Inflammatory macrophage treated with lipopolysaccharide for 1 hour (primary cell): ENCODE data around the gene NOC4L.
"Not testable (repeated sequence)": the region's sequence is repeated elsewhere in the genome, so short reads cannot be mapped to it uniquely, and the experiment has no call there.

Source experiments
- DNase-seq, 2 donors: peaks; one replicate each; pipeline ENCODE4 v3.0.0-alpha.2; 2020 to 2022

NOC4L gene

DNA sequence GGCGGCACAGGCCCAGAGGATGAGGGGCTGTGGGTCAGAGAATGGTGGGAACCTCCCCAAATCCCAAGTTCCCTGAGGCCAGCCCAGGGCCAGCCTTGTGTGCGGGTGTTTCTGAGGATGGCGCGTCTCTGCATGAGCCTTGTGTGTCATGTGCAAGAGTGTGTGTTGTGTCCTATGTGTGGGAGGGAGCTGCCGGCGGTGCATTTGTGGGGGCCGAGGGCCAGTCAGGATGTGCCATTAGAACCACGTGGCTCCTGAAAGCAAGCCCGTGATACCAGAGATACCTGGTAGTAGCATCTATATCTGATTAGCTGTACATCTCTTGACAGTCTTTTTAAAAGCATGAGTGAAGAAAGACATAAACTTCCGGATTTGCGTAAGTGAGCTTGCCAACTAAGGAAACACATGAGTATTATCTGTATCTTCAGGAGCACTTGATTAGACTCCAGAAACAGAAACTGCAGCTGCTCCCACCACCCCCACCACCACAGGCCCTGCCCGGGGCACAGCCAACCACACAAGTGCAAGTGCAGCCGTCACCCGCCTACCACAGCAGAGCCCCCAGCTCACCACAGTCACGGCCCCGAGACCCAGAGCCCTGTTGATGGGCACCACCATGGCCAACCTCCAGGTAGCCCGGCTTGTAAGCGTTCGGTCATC, 19.4 kb upstream of the NOC4L start:
- DNase-seq = peak; percentile 56 to 73

DNA sequence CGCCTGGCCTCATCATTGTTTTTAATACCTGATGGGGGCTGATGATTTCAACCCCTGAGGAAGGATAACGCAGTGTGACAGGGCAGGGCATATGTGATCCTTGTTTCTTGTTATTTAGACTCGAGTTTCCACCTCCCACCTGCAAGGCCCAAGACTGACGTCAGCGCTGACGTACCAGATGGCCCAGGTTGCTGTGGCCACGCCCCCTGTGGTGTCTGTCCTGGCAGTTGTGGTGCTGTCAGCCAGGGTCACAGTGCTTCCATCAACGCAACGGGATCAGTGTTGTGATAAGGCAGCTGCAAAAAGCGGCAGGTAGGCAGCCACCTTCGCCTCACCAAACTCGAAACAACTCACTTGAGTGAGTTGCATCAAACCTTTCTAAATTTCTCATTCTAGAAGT, 18.5 kb upstream of the NOC4L start:
- DNase-seq = no peak

DNA sequence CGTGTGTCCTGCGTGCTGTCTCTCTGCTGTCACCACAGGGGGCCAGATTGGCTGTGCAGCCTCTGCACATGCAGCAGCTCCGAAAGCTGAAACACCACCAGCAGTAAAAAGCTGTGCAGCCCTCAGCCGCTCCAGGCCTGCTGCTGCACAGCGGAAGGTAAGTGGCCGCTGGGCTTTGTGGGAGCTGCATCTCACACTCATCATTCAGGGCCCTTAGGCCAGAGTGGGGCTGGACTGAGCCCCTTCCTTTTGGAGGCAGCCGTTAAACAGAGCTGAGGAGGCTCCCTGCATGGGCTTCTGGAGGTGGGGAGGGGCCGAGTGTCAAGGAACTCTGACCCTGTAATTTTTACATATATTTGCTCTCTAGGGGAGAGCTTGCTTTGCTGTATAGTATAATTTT, 17.2 kb upstream of the NOC4L start:
- no peak for DNase-seq

DNA sequence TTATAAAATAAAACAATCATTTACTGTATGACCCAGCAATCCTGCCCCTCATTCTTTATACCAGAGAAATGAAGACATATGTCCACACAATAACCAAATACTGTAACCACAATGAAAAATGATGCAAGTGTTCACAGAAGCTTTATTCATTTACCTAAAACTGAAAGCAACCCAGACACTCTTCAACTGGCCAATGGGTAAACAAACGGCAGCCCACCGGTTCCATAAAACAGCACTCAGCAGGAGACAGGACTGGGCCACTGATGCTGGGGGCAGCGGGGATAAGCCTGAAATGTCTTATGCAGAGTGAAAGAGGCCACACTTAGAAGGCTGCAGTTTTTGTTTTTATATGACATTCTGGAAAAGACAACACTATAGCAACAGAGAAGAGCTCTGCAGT, 15.2 kb upstream of the NOC4L start:
- DNase-seq = no peak

DNA sequence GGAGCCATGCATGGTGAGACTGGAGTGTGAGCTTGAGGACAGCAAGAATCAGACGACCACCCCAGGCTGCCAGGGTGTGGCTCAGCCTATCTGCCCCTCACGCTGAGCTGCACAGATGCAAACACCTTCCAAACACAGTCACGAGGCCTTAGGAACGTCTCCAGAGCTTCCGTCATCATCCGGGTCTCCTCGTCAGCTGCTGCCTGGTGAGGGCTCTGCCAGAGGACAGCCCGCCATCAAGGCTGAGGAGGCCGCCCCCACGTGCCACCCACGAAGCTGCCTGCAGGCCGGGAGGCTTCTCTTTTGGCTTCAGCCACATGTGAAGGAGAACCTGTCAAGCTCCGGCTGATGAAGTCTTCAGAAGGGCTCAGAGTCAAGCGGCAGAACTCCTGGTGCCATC, 13.6 kb upstream of the NOC4L start:
- DNase-seq = no peak

DNA sequence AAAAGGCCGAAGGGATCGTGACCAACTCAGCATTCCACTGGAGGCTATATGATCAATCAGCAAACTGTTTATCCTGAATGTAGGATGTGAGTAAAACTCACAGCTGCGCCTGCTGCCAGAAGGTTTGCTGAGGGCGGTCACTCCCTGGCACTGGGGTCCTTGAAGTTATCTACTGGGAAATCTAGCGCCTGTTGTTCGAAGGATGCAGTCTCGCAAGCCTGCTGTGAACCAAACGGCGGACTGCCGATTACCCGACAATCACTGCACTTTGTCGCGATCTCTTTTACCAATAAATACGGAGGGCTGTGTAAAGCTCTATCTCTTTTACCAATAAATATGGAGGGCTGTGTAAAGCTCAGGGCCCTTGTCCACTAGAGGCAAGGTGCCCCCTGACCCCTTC, 13.0 kb upstream of the NOC4L start:
- DNase-seq = no peak

DNA sequence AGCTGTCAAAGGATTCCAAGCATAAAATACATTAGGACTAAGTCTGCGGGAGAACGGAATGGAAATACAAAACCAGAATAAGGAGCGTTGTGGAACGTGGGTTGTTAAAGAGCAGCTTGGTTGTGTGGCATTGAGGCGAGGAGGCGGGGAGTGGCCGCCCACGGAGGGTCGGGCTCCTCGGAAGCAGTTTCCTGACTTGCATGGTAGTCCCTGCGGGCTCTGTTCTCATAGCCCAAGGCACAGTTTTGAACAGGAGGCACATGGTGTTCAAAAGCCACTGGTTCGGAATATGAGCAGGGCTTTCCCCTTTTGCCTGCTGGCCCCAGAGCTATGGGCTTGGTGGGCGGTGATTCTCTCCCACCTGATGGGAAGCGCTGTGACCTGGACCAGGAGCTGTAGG, 12.3 kb upstream of the NOC4L start:
- no peak for DNase-seq

DNA sequence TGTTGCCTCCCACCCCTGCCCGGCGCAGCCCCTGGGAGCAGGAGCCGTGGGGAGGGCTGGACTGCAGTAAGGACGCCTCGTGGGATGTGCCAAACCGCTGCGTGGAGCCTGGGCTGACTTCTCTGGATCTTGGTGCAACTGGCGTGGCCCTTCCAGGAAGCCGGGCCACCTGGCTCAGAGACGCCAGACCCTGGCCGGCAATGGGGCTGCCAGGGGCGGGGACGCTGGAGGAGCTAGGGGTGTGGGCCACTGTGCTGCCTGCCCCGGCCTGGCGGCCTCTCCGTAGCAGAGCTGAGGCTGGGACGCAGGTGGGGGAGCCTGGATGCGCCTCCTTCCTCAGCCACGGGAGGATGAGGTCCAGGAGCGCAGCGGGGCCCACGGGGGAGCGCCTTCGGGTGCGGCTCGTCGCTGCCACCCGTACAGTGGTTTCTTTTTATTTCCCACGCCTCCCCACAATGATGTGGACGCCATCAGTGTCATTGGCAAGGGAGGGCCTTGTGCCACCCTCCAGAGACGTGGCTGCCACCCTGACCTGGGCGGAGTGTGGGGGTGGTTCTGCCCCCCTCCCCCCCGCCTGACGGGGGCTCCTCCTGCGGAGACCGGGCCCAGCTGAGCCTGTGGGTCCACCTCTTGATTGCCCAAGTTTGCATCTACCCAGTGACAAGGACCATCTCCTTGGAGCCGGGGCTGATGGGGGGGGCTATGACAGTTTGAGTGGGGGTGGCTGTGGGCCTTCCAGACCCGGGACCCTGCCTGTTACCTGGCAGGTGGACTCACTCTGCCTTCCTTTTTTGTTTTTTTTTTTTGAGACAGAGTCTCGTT, 11.4 kb upstream of the NOC4L start:
- DNase-seq = no peak

DNA sequence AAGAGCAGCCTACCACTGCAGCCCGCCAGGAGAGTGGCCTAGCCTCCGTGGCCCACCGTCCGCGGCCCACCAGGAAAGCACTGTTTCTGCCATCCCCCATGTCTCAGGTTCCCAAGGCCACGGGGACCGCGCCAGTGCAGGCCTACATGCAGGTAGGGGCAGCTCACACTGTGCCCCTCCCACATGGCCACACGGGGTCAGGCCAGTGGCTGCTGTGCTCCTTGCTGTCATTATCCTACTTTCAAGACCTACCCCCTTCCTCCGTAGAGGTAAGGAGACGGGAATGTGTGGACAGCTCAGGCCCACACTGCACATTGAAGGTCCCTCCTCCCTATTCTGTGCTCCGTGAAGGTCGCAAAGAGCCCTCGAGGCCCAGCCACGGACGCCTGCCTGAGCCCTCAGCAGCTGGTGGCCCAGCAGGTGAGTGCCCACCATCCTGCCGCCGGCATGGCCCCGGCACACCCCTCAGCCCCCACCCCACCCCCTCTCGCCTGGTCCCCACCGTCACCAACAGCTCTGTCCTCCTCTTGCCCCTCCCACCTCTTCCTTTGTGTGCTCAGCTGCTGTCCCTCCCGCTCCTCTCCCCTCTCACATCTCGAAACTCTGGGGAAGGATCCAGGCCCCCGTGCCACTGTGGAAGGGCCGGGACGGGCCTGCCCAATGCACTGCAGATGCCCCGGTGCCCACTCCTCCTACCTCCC, 10.2 kb upstream of the NOC4L start:
- no peak for DNase-seq

DNA sequence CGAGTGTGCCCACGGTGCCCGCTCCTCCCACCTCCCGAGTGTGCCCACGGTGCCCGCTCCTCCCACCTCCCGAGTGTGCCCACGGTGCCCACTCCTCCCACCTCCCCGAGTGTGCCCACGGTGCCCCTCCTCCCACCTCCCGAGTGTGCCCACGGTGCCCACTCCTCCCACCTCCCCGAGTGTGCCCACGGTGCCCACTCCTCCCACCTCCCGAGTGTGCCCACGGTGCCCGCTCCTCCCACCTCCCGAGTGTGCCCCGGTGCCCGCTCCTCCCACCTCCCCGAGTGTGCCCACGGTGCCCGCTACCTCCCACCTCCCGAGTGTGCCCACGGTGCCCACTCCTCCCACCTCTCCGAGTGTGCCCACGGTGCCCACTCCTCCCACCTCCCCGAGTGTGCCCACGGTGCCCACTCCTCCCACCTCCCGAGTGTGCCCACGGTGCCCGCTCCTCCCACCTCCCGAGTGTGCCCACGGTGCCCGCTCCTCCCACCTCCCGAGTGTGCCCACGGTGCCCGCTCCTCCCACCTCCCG, 9.5 kb upstream of the NOC4L start:
- DNase-seq = not testable (repeated sequence)

DNA sequence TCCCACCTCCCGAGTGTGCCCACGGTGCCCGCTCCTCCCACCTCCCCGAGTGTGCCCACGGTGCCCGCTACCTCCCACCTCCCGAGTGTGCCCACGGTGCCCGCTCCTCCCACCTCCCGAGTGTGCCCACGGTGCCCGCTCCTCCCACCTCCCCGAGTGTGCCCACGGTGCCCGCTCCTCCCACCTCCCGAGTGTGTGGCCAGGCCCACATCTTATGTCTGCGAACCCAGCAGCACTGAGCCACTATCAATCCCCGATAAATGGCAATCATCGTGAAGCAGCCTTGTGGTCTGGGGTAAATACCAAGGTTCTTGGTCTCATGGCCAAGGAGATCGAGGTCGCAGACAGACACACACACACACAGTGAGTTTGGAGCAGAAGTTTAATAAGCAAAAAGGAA, 8.0 kb upstream of the NOC4L start:
- not testable (repeated sequence) for DNase-seq

DNA sequence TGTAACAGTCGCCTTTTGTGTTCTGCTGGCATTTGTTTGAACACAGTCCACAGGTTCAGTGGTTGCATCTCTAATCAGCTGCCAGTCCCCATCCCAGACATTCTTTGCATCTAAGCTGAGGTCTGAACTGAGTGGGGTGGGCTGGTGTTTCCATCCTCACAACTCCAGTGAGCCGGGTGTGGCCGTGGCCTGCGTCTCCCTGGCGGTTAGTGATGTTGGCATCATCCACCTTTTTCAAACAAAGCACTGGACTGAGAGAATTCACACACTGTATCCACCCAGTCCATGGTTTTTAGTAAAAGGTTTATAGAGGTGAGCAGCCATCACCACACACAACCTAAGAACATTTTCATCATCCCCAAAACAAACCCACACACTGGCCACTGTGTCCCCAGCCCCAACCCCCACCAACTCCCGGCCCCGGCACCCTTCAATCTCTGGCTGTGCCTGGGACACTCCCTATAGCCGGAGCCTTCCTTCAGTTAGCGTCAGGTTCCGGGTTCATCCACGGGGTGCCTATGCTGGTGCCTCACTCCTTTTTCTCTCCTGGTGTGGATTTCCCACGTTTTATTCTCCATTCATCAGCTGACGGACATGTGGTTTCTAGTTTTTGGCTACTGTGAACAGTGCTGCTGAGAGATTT, 6.7 kb upstream of the NOC4L start:
- no peak for DNase-seq

DNA sequence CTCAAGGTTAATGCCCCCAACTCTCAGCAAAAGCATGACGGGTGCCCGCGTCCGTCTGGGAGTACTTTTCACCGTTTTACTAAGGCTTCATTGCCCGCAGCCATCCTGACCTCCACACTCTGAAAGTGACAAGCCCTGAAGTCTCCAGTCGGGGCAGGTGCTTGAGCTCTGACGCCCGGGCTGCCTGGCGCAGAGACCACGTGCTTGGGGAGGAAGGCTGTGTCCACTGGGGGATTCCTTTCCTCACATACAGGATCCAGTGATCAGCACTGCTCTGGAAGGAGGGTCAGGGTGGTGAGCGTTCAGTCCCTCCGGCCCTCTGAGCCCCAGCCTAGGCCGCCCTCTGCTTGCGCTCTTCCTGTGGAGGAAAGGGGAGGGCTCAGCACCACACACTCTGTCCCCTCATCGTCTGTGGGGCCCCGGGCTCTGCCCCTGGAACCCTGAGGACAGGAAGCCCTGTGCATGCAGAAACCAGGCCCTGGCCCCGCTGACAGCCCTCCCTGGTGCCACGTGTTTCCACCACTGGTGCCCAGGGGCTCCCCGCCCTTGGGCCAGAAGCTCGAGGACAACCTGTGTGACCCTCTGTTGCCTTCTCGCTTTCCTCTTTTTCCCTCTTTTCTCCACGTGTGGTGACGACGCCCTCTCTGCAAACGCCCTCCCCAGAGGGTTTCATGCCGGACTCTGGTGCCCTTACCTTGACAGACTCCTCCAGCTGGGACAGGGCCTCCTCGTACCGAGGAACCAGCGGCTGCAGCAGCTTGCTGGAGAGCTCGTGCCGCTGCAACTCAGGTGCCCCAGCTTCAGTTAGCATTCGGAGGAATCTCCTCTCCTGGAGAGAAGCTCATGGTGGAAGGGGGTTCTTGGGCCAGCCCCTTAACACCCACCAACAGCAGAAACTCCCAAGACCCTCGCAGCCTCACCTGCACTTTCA, 5.1 kb upstream of the NOC4L start:
- DNase-seq = no peak

DNA sequence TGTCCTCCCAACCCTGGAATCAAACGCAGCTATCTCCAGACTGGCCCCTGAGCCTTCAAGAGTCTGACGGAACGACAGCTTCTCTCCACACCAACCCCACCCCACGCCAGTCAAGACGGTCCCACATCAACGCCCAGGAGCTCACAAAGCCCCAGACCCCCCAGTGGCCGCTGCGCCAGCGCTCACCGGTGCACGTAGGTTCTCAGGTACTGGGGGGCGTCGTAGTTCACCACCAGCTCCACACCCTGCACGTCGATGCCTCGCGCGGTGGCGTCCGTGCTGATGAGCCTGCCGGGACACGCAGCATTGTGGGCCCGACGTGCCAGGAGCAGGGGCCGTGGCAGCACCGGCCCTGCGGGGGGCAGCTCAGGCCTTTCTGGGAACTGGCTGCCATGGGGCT, 4.3 kb upstream of the NOC4L start:
- DNase-seq = no peak

DNA sequence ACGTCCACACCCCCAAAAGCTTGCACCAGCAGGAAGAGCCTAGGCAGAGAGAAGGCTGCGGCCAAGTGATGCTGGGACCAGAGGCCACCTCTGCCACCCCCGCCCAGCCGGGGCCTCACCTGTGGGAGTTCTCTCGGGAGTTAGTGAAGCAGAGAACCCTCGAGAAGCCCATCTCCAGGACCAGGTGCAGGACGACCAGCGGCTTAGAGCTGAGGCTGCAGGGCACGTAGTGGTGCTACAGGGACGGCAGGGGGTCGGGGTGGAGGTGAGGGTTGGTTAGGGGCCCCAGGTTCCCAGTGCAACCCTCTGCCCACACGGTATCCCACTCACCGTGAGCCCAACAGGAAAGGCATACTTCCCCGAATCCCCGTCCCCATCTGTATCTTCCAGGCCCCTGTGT, 3.8 kb upstream of the NOC4L start:
- DNase-seq = no peak

DNA sequence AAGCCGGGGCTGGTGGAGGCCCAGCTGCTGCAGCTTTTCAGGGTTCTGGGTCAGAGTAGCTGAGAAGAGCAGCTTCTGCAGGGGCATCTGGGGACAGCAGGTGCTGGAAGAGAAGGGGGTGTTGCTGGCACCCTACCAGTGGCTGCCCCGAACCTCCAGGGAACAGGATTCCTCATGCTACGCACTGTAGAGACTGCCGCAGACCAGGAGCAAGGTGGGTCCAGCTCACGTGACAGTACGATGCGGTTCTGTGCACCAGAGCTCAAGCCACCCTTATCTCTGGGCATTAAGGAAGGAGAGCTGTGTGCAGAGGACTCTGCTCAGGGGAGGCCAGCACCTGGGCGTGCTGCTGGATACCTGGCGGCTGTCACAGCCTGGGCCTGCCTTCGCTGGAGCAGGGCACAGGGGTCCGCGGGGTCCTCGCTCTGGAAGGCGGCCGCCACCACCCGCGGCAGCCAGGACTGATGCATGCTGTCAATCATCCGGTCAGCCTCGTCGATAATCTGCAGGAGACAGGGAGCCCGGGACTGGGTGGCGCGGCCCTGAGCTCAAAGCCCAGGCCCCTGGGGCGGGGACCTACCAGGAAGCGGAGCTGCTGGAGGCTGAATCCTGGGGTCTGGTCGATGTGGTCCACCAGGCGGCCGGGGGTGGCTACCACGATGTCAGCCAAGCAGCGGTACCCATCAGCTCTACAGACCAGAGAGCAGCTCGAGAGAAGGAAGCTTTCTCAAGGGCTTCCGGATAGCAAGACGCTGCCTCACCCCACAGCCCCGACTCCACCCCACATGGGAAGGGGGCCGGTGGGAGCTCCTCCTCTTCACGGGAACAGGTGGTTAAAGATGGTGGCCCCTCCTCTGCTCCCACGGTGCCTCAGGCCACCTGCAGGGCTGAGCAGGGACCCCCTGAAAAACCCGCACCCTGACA, 3.1 kb upstream of the NOC4L start:
- DNase-seq = no peak

DNA sequence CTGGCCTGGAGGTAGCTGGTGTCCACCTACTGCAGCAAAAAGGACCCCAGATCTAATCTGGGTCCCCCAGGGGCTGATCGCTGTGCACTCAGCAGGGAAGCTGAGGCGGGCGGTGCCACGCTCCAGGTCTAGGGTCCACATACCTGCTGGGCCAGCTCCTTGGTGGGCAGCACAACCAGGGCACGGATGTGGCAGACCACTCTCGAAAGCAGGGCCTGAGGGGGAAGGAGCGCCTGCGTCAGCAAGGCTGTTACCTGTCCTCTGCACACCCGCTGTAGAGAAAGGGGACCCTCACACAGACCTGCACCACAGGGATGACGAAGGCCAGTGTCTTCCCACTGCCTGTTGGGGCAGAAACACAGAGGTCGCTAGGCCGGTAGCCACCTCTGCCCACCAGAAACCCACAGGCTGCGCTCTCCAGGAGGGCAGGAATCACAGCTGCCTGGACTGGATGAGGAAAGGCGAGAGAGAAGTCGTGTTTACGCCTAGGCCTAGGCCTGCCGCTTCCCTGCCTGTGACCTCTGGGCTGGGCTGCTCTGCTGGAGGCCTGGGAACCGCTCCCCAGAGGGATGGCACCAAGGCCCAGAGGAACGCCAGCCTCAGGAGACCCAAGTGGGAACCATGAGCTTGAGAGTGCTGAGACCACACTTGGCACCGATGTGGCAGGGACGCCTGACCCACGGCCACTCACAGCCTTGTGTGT, 2.1 kb upstream of the NOC4L start:
- no peak for DNase-seq

DNA sequence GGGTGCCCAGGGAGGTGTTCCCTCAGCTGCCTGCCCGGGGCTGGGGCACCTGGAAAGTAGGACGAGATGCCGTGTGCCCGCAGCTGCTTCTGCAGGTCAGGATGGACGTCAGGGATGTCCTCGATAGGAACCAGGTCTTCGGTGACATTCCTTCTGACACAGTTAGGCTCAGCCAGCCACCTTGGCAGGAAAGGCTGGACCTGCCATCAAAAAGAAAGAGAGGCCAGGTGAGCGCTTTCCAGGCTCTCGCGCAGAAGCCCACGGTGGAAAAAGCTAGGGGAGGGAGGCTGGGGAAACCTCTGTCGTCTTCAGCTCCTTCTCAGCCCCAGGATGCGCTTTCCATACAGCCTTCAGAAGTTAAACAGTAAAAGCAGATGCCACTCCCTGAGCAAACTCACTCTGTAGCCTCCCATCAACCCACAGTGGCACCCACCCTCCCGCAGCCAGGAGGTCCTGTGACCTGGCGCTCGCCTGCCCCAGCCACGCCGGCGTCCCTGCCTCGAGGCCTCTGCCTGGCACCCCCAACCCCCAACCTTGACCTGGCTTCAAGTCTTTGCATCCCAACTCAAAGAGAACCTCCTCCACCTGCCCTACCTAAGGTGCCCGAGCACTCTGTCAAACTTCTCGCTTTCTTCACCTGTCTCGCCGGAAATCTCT, 1.4 kb upstream of the NOC4L start:
- no peak for DNase-seq

DNA sequence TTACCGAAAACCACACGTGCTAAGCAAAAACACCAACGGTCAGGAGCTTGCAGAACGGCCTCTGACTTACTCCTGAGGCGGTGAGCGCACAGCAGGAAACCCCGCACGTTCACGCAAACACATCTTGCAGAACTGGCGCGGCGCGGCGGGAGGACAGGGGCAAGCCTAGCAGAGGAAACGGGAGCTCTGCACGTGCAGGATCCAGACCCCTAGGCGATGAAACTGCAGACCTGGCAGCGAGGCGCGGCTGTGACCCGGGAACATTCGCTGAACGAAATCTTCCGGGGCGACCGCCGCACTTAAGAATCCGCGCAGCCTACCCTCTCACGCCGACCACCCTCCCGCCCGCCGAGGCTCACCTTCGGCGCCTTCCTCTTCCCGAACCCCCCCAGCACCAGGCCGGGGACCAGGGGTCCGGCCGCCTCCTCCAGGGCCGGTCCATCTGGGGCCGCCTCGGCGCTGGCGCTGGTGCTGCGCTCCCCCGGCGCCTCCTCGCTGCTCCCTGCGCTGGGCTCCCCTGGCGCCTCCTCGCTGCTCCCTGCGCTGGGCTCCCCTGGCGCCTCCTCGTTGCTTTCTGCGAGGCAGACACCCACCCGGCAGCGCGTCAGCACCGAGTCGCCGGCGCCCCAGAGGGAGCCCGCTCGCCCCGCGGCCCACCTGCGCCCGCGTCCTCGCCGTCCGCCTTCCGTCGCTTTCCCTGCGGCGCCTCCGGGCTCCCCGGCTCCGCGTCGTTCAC, 753 bp upstream of the NOC4L start:
- peak in 1 of 2 donors; percentile 12 for DNase-seq
